ENCODE measurements around the gene CLBA1. TPM values are rescaled to one million over a fixed set of nuclear protein-coding genes. Genes with fewer than 3 reads are reported as not detected.

CLBA1 gene
- total and polyA plus RNA-seq, 8 donors: 7.1 to 17.2 (median 13.3) TPM

- DNase-seq: no peak
- Histone ChIP-seq H3K4me1 (no peaks in the 10 kb centered on the region), H3K9me3 (no peaks in the 10 kb centered on the region), H3K27ac (no peak overlapping the region), H3K36me3 (no peaks in the 10 kb centered on the region), H3K27me3 (no peaks in the 10 kb centered on the region), H3K4me3 (no peak overlapping the region)
- TF ChIP-seq CTCF (IDR thresholded peaks at IDR 0.05): no peak
- intact Hi-C loops (cut with DNase I): loop anchor here in 1 of 2 donors (10.0 kb wide), 1 partner anchor 145 kb away; no protein-coding TSS in a partner anchor
- ATAC-seq: no peak
These were observed 54.0 kb downstream of the CLBA1 start for GRCh38 chr14:105039458-105040205.

- TF ChIP-seq CTCF (IDR thresholded peaks at IDR 0.05): no peak
- ATAC-seq (no peak), DNase-seq (peak in 1 of 4 donors; percentile 37)
- no peaks in the 10 kb centered on the region for H3K9me3 ChIP-seq
- intact Hi-C loops (cut with DNase I): loop anchor here in 1 of 2 donors (10.0 kb wide), 1 partner anchor 147 kb away; no protein-coding TSS in a partner anchor
- no peaks in the 10 kb centered on the region for H3K27me3 ChIP-seq
- H3K36me3 ChIP-seq: no peaks in the 10 kb centered on the region
- H3K27ac ChIP-seq: no peak overlapping the region
- peaks cover 0 to 13% of the 10 kb centered on the region in 2 donors for H3K4me1 ChIP-seq
- no peak overlapping the region for H3K4me3 ChIP-seq
These were observed 56.5 kb downstream of the CLBA1 start for GRCh38 chr14:105041841-105042765.

- Histone ChIP-seq H3K4me3 (no peak overlapping the region), H3K4me1 (peaks cover 0 to 13% of the 10 kb centered on the region in 2 donors), H3K27ac (no peak overlapping the region), H3K36me3 (peaks cover 0 to 6% of the 10 kb centered on the region in 2 donors), H3K9me3 (no peaks in the 10 kb centered on the region), H3K27me3 (no peaks in the 10 kb centered on the region)
- DNase-seq: peak in 1 of 4 donors; percentile 57
- ATAC-seq: no peak
- intact Hi-C loops (cut with DNase I): loop anchor here in 1 of 2 donors (10.0 kb wide), 1 partner anchor 148 kb away; no protein-coding TSS in a partner anchor
- no peak for TF ChIP-seq CTCF (IDR thresholded peaks at IDR 0.05)
These were observed 57.2 kb downstream of the CLBA1 start for GRCh38 chr14:105042813-105043212.

- H3K27ac ChIP-seq: no peak overlapping the region
- H3K36me3 ChIP-seq: peaks cover 0 to 12% of the 10 kb centered on the region in 2 donors
- TF ChIP-seq CTCF (IDR thresholded peaks at IDR 0.05): no peak
- no peaks in the 10 kb centered on the region for H3K9me3 ChIP-seq
- intact Hi-C loops (cut with DNase I): loop anchor here in 1 of 2 donors (10.0 kb wide), 1 partner anchor 149 kb away; no protein-coding TSS in a partner anchor
- no peaks in the 10 kb centered on the region for H3K27me3 ChIP-seq
- no peak overlapping the region for H3K4me3 ChIP-seq
- peaks cover 0 to 13% of the 10 kb centered on the region in 2 donors for H3K4me1 ChIP-seq
- DNase-seq: peak in 1 of 4 donors; percentile 33
- ATAC-seq: peak; percentile 3
These were observed 58.1 kb downstream of the CLBA1 start for GRCh38 chr14:105043641-105044040.

Other genes starting within 250 kb of the CLBA1 start
- gene SIVA1, start 232.6 kb upstream of the CLBA1 start, total RNA-seq: 10 to 100 TPM; 59.2 to 69.5 TPM
- gene SIVA1, start 232.6 kb upstream of the CLBA1 start, polyA plus RNA-seq (ENCODE audit: insufficient read length in 6 of 6): 10 to 100 TPM; 54.4 to 88.4 (median 76.2) TPM
- gene AKT1, start 190.0 kb upstream of the CLBA1 start, total RNA-seq: 100 to 1,000 TPM; 173 to 176 TPM
- gene AKT1, start 190.0 kb upstream of the CLBA1 start, polyA plus RNA-seq (ENCODE audit: insufficient read length in 6 of 6): 100 to 1,000 TPM; 144 to 214 (median 166) TPM
- gene ZBTB42, start 184.7 kb upstream of the CLBA1 start, total RNA-seq: 10 to 100 TPM in 1 of 2 donors, 1 to 10 TPM in 1; 9.9 to 12.1 TPM
- 1 to 10 TPM; 5.8 to 9.7 (median 8.7) TPM for gene ZBTB42, start 184.7 kb upstream of the CLBA1 start, polyA plus RNA-seq (ENCODE audit: insufficient read length in 6 of 6)
- gene CEP170B, start 120.5 kb upstream of the CLBA1 start, total RNA-seq: 10 to 100 TPM; 35.1 to 42.3 TPM
- gene CEP170B, start 120.5 kb upstream of the CLBA1 start, polyA plus RNA-seq (ENCODE audit: insufficient read length in 6 of 6): 10 to 100 TPM; 10.0 to 20.6 (median 13.0) TPM
- under 1 TPM; 0.76 to 0.93 TPM for gene PLD4, start 60.9 kb upstream of the CLBA1 start, total RNA-seq
- 1 to 10 TPM; 4.6 to 8.0 (median 4.9) TPM for gene PLD4, start 60.9 kb upstream of the CLBA1 start, polyA plus RNA-seq (ENCODE audit: insufficient read length in 6 of 6)
- 10 to 100 TPM; 22.1 to 22.3 TPM for gene AHNAK2, start 7.4 kb upstream of the CLBA1 start, total RNA-seq
- gene AHNAK2, start 7.4 kb upstream of the CLBA1 start, polyA plus RNA-seq (ENCODE audit: insufficient read length in 6 of 6): 1 to 10 TPM; 1.4 to 2.9 (median 1.9) TPM
- gene CDCA4, start 35.3 kb downstream of the CLBA1 start, total RNA-seq: 1 to 10 TPM; 9.4 to 9.6 TPM
- gene CDCA4, start 35.3 kb downstream of the CLBA1 start, polyA plus RNA-seq (ENCODE audit: insufficient read length in 6 of 6): 10 to 100 TPM; 18.8 to 30.6 (median 21.6) TPM
- gene GPR132, start 79.6 kb downstream of the CLBA1 start, total RNA-seq: 10 to 100 TPM in 1 of 2 donors, 1 to 10 TPM in 1; 1.9 to 10.4 TPM
- gene GPR132, start 79.6 kb downstream of the CLBA1 start, polyA plus RNA-seq (ENCODE audit: insufficient read length in 6 of 6): 1 to 10 TPM in 3 of 6 donors, under 1 TPM in 3; 0.61 to 1.8 (median 1.1) TPM
- 10 to 100 TPM; 32.0 to 34.2 TPM for gene JAG2, start 183.0 kb downstream of the CLBA1 start, total RNA-seq
- gene JAG2, start 183.0 kb downstream of the CLBA1 start, polyA plus RNA-seq (ENCODE audit: insufficient read length in 6 of 6): 10 to 100 TPM; 10.1 to 20.3 (median 13.9) TPM
- gene NUDT14, start 195.5 kb downstream of the CLBA1 start, total RNA-seq: 10 to 100 TPM; 52.5 to 77.5 TPM
- gene NUDT14, start 195.5 kb downstream of the CLBA1 start, polyA plus RNA-seq (ENCODE audit: insufficient read length in 6 of 6): 10 to 100 TPM; 22.4 to 45.5 (median 29.9) TPM

Data from left lung (tissue), 10 donors.